ENCODE data around the gene VSIG10L2. TPM values are rescaled to one million over a fixed set of nuclear protein-coding genes. Genes with fewer than 3 reads are reported as not detected.

VSIG10L2 gene
- total RNA-seq, 1 donor from 2014 or later, result not detected

DNA sequence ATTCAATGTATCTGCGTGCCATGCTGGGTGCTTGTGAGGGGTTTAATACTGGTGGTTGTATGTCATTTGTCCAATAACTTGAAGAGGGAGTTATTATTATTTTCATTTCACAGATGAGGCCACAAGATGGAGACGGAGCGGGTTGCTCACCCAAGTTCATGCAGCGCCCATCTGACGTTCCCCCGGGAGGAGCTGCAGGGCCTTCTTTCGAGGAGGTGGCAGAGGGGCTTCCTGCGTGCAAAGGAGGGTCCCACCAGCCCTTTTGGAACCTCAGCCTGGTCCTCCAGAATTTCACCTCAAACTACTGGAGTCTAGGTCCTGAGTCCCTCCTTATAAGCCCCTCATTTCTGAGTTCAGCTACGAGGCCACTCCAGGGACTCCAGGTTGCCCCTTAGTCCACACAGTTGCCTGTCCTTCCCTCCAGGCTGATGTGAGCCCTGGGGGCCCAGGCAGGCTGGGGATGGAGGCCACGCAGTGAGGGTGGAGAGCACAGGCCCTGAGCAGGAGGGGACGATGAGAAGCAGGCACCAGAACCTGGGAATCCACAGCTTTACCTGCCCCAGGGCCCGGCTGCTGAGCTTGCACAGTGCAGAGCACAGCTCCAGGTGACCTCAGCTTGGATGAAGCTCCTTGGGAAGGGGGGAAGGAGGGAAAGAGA, 2.9 kb upstream of the VSIG10L2 start:
- Mint-ChIP-seq H3K36me3 (ENCODE audit: low read depth, unreplicated experiment) (no peaks in the 10 kb centered on the region), H3K4me3 (ENCODE audit: unreplicated experiment) (no peak overlapping the region), H3K4me1 (ENCODE audit: low read depth, unreplicated experiment) (no peaks in the 10 kb centered on the region), H3K27me3 (ENCODE audit: low read depth, unreplicated experiment) (peaks cover 21% of the 10 kb centered on the region), H3K27ac (ENCODE audit: unreplicated experiment) (no peak overlapping the region), H3K9me3 (ENCODE audit: unreplicated experiment) (no peaks in the 10 kb centered on the region)
- Histone ChIP-seq H3K27ac (ENCODE audit: low read depth, low read length) (no peak overlapping the region), H3K4me1 (ENCODE audit: insufficient read depth, low read length) (no peaks in the 10 kb centered on the region), H3K36me3 (ENCODE audit: insufficient read depth, low read length) (no peaks in the 10 kb centered on the region), H4K20me1 (ENCODE audit: insufficient read depth, low read length) (no peaks in the 10 kb centered on the region), H3K79me2 (ENCODE audit: insufficient read depth, low read length) (no peaks in the 10 kb centered on the region), H3K9me3 (ENCODE audit: insufficient read depth, low read depth, low read length) (no peaks in the 10 kb centered on the region), H3K27me3 (ENCODE audit: insufficient read depth, low read length) (peaks cover 2% of the 10 kb centered on the region), H3K4me2 (ENCODE audit: low read length) (no peak overlapping the region), H3K9ac (ENCODE audit: low read length) (no peak overlapping the region), H3K4me3 (ENCODE audit: insufficient read depth, low read depth, low read length) (no peak overlapping the region), H2AFZ (ENCODE audit: low read depth, low read length) (no peak overlapping the region)
- no peak for TF ChIP-seq EZH2 (IDR thresholded peaks at IDR 0.05; ENCODE audit: insufficient read depth, low read length)
- TF ChIP-seq, protein P1, sequence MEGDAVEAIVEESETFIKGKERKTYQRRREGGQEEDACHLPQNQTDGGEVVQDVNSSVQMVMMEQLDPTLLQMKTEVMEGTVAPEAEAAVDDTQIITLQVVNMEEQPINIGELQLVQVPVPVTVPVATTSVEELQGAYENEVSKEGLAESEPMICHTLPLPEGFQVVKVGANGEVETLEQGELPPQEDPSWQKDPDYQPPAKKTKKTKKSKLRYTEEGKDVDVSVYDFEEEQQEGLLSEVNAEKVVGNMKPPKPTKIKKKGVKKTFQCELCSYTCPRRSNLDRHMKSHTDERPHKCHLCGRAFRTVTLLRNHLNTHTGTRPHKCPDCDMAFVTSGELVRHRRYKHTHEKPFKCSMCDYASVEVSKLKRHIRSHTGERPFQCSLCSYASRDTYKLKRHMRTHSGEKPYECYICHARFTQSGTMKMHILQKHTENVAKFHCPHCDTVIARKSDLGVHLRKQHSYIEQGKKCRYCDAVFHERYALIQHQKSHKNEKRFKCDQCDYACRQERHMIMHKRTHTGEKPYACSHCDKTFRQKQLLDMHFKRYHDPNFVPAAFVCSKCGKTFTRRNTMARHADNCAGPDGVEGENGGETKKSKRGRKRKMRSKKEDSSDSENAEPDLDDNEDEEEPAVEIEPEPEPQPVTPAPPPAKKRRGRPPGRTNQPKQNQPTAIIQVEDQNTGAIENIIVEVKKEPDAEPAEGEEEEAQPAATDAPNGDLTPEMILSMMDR (IDR thresholded peaks at IDR 0.05; ENCODE audit: insufficient read depth, low read depth, low read length), result no peak
- DNase-seq (ENCODE audit: low read depth) (no peak), FAIRE-seq (no peak)

DNA sequence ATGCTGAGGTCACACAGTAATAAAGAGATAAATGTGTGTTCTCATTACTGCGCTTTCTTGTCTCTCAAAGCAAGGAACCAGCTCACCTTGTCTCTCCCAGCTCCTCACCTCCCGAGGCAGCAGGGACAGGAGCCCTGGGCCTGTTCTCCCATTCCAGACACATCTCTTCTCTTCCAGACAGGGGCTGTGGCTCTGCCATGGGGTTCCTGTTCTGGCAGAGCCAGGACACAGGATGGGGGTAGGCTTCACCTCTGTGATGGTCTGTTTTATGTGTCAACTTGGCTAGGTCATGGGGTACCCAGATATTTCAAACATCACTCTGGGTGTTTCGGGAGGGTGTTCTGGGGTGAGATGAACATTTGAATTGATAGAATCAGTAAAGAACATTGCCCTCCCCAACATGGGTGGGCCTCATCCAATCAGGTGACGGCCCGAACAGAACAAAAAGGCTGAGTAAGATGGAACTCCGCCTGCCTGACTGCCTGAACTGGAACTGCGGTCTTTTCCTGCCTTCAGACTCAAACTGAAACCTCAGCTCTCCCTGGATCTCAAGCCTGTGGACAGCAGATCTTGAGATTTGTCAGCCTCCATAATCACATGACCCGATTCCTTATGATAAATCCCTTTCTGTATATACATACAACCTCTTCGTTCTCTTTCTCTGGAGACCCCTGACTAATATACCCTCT, 2.0 kb upstream of the VSIG10L2 start:
- no peaks in the 10 kb centered on the region for H3K36me3 Mint-ChIP-seq (ENCODE audit: low read depth, unreplicated experiment)
- H3K27me3 ChIP-seq (ENCODE audit: insufficient read depth, low read length), result peaks cover 2% of the 10 kb centered on the region

More for the DNA sequence above, 2.0 kb upstream of the VSIG10L2 start:
- DNase-seq (ENCODE audit: low read depth), result no peak
- no peaks in the 10 kb centered on the region for H3K9me3 ChIP-seq (ENCODE audit: insufficient read depth, low read depth, low read length)
- no peak overlapping the region for H3K4me3 Mint-ChIP-seq (ENCODE audit: unreplicated experiment)
- no peak overlapping the region for H3K27ac ChIP-seq (ENCODE audit: low read depth, low read length)
- no peak for FAIRE-seq
- no peaks in the 10 kb centered on the region for H3K9me3 Mint-ChIP-seq (ENCODE audit: unreplicated experiment)
- H3K36me3 ChIP-seq (ENCODE audit: insufficient read depth, low read length), result no peaks in the 10 kb centered on the region
- TF ChIP-seq, protein P1 (IDR thresholded peaks at IDR 0.05; ENCODE audit: insufficient read depth, low read depth, low read length), result no peak
- no peak for TF ChIP-seq EZH2 (IDR thresholded peaks at IDR 0.05; ENCODE audit: insufficient read depth, low read length)
- peaks cover 21% of the 10 kb centered on the region for H3K27me3 Mint-ChIP-seq (ENCODE audit: low read depth, unreplicated experiment)
- no peak overlapping the region for H3K4me3 ChIP-seq (ENCODE audit: insufficient read depth, low read depth, low read length)
- no peak overlapping the region for H3K27ac Mint-ChIP-seq (ENCODE audit: unreplicated experiment)
- H4K20me1 ChIP-seq (ENCODE audit: insufficient read depth, low read length), result no peaks in the 10 kb centered on the region
- no peak overlapping the region for H3K9ac ChIP-seq (ENCODE audit: low read length)
- no peaks in the 10 kb centered on the region for H3K79me2 ChIP-seq (ENCODE audit: insufficient read depth, low read length)
- H3K4me1 ChIP-seq (ENCODE audit: insufficient read depth, low read length), result no peaks in the 10 kb centered on the region
- H2AFZ ChIP-seq (ENCODE audit: low read depth, low read length), result no peak overlapping the region
- H3K4me1 Mint-ChIP-seq (ENCODE audit: low read depth, unreplicated experiment), result no peaks in the 10 kb centered on the region
- H3K4me2 ChIP-seq (ENCODE audit: low read length), result no peak overlapping the region

All from astrocyte (in vitro differentiated cells and primary cell).